Effector memory CD4-positive, alpha-beta T cell (primary cell): Measurements from ENCODE around the gene DACT3.

ENCODE experiments used
- DNase-seq, 3 donors: peaks; one replicate each; pipeline ENCODE4 v3.0.0-alpha.2; 2020
- H3K27ac ChIP-seq: 2 replicates; pipeline ENCODE4 v1.7.0; 2013; ENCODE audit warnings: mild to moderate bottlenecking, low read length, moderate library complexity; ENCODE audit not compliant: insufficient read depth, poor library complexity, severe bottlenecking
- H3K27me3 ChIP-seq: replicated peaks from 2 replicates; pipeline ENCODE4 v1.7.0; 2013; ENCODE audit warnings: mild to moderate bottlenecking, low read length; ENCODE audit not compliant: insufficient read depth, control insufficient read depth, poor library complexity, severe bottlenecking
- H3K36me3 ChIP-seq: 2 replicates; pipeline ENCODE4 v1.7.0; 2013; ENCODE audit warnings: mild to moderate bottlenecking, low read length, moderate library complexity; ENCODE audit not compliant: control insufficient read depth, insufficient read depth
- H3K4me1 ChIP-seq: 2 replicates; pipeline ENCODE4 v1.7.0; 2013; ENCODE audit warnings: low read length, mild to moderate bottlenecking; ENCODE audit not compliant: control insufficient read depth, insufficient read depth, poor library complexity, severe bottlenecking
- H3K4me3 ChIP-seq: 2 replicates; pipeline ENCODE4 v1.7.0; 2013; ENCODE audit warnings: low read length, low read depth, mild to moderate bottlenecking; ENCODE audit not compliant: insufficient read depth, poor library complexity, severe bottlenecking
- H3K9me3 ChIP-seq: 2 replicates; pipeline ENCODE4 v1.7.0; 2013; ENCODE audit warnings: mild to moderate bottlenecking, low read length, moderate library complexity; ENCODE audit not compliant: control insufficient read depth

The DACT3 gene

GRCh38 chr19:46692918-46693722 lies 32.1 kb upstream of the DACT3 start:
- Histone ChIP-seq H3K4me1 (no peaks in the 10 kb centered on the region), H3K36me3 (peaks cover 95% of the 10 kb centered on the region), H3K9me3 (no peaks in the 10 kb centered on the region), H3K4me3 (no peak overlapping the region), H3K27ac (no peak overlapping the region), H3K27me3 (no peaks in the 10 kb centered on the region)
- no peak for DNase-seq

- DNase-seq, result no peak
- Histone ChIP-seq H3K4me1 (no peaks in the 10 kb centered on the region), H3K36me3 (peaks cover 95% of the 10 kb centered on the region), H3K9me3 (no peaks in the 10 kb centered on the region), H3K27me3 (no peaks in the 10 kb centered on the region), H3K27ac (no peak overlapping the region), H3K4me3 (no peak overlapping the region)
These were observed 31.0 kb upstream of the DACT3 start for GRCh38 chr19:46691948-46692347.

GRCh38 chr19:46691104-46691503 lies 30.1 kb upstream of the DACT3 start:
- no peaks in the 10 kb centered on the region for H3K4me1 ChIP-seq
- no peak overlapping the region for H3K4me3 ChIP-seq
- H3K27me3 ChIP-seq, result no peaks in the 10 kb centered on the region
- no peak overlapping the region for H3K27ac ChIP-seq
- H3K9me3 ChIP-seq, result no peaks in the 10 kb centered on the region
- DNase-seq, result no peak
- H3K36me3 ChIP-seq, result peaks cover 89% of the 10 kb centered on the region

GRCh38 chr19:46689358-46689757 lies 28.4 kb upstream of the DACT3 start:
- Histone ChIP-seq H3K9me3 (no peaks in the 10 kb centered on the region), H3K27me3 (no peaks in the 10 kb centered on the region), H3K36me3 (peaks cover 85% of the 10 kb centered on the region), H3K4me1 (no peaks in the 10 kb centered on the region), H3K27ac (no peak overlapping the region), H3K4me3 (no peak overlapping the region)
- DNase-seq, result no peak

GRCh38 chr19:46687438-46688145 lies 26.6 kb upstream of the DACT3 start:
- Histone ChIP-seq H3K4me3 (no peak overlapping the region), H3K27ac (no peak overlapping the region), H3K27me3 (no peaks in the 10 kb centered on the region), H3K4me1 (no peaks in the 10 kb centered on the region), H3K36me3 (peaks cover 83% of the 10 kb centered on the region), H3K9me3 (no peaks in the 10 kb centered on the region)
- no peak for DNase-seq

- Histone ChIP-seq H3K27me3 (no peaks in the 10 kb centered on the region), H3K36me3 (peaks cover 70% of the 10 kb centered on the region), H3K27ac (no peak overlapping the region), H3K4me3 (no peak overlapping the region), H3K9me3 (no peaks in the 10 kb centered on the region), H3K4me1 (no peaks in the 10 kb centered on the region)
- DNase-seq, result no peak
These were observed 24.2 kb upstream of the DACT3 start for GRCh38 chr19:46685189-46685588.

- Histone ChIP-seq H3K27ac (no peak overlapping the region), H3K4me3 (no peak overlapping the region), H3K4me1 (no peaks in the 10 kb centered on the region), H3K27me3 (no peaks in the 10 kb centered on the region), H3K9me3 (no peaks in the 10 kb centered on the region), H3K36me3 (peaks cover 78% of the 10 kb centered on the region)
- peak; percentile 32 to 41 (median 40) for DNase-seq
These were observed 17.2 kb upstream of the DACT3 start for GRCh38 chr19:46678110-46678732.

GRCh38 chr19:46674416-46675178 lies 13.6 kb upstream of the DACT3 start:
- H3K36me3 ChIP-seq, result peaks cover 61% of the 10 kb centered on the region
- DNase-seq, result no peak

GRCh38 chr19:46670813-46671212 lies 9.8 kb upstream of the DACT3 start:
- Histone ChIP-seq H3K4me3 (no peak overlapping the region), H3K27ac (no peak overlapping the region), H3K9me3 (no peaks in the 10 kb centered on the region), H3K4me1 (no peaks in the 10 kb centered on the region), H3K36me3 (peaks cover 26% of the 10 kb centered on the region), H3K27me3 (no peaks in the 10 kb centered on the region)
- DNase-seq, result no peak

More at GRCh38 chr19:46674416-46675178, 13.6 kb upstream of the DACT3 start:
- H3K27me3 ChIP-seq, result no peaks in the 10 kb centered on the region
- H3K27ac ChIP-seq, result no peak overlapping the region
- no peak overlapping the region for H3K4me3 ChIP-seq
- H3K4me1 ChIP-seq, result no peaks in the 10 kb centered on the region
- H3K9me3 ChIP-seq, result no peaks in the 10 kb centered on the region
